ENCODE results near the gene HNRNPUL2.

GRCh38 chr11:62755086-62755615 is 27.9 kb upstream of the HNRNPUL2 start:
- TF ChIP-seq RAD21 (IDR thresholded peaks at IDR 0.05; ENCODE audit: low read depth) = no peak
- TF ChIP-seq REST (IDR thresholded peaks at IDR 0.05; ENCODE audit: low read depth) = no peak
- TF ChIP-seq YY1 (IDR thresholded peaks at IDR 0.05; ENCODE audit: low read depth) = no peak
- no peak for TF ChIP-seq EGR1 (IDR thresholded peaks at IDR 0.05)
- no peak for TF ChIP-seq EP300 (IDR thresholded peaks at IDR 0.05; ENCODE audit: borderline replicate concordance)
- TF ChIP-seq TCF12 (IDR thresholded peaks at IDR 0.05; ENCODE audit: low read depth) = no peak

All from Ishikawa (cell line).